GM23248 (cell line): ENCODE results near the gene CXCR3.

Source experiments
- EZH2 ChIP-seq: fragments of 200-600 bp; sonication (generic); IDR thresholded peaks from 2 replicates; pipeline ENCODE4 v1.6.1; 2018; ENCODE audit warnings: antibody characterized with exemption, mild to moderate bottlenecking; ENCODE audit not compliant: insufficient read depth, poor library complexity, severe bottlenecking
- EZH2phosphoT487 ChIP-seq: fragments of 200-600 bp; sonication (generic); IDR thresholded peaks from 2 replicates; pipeline ENCODE4 v1.6.1; 2018; ENCODE audit warnings: antibody characterized with exemption, moderate library complexity, mild to moderate bottlenecking, low read depth; ENCODE audit not compliant: insufficient read depth

- TF ChIP-seq EZH2 (no peak), EZH2phosphoT487 (no peak)
Measured at GRCh38 chrX:71652405-71652804, 34.1 kb upstream of the CXCR3 start.
